GM21367 (cell line): ENCODE measurements around the gene TRIM67.

ENCODE experiments used
- ATAC-seq: cut with Tn5 transposase; IDR thresholded peaks from one replicate; pipeline ENCODE4 v1.9.1; 2021; ENCODE audit not compliant: unreplicated experiment

TRIM67 gene

DNA sequence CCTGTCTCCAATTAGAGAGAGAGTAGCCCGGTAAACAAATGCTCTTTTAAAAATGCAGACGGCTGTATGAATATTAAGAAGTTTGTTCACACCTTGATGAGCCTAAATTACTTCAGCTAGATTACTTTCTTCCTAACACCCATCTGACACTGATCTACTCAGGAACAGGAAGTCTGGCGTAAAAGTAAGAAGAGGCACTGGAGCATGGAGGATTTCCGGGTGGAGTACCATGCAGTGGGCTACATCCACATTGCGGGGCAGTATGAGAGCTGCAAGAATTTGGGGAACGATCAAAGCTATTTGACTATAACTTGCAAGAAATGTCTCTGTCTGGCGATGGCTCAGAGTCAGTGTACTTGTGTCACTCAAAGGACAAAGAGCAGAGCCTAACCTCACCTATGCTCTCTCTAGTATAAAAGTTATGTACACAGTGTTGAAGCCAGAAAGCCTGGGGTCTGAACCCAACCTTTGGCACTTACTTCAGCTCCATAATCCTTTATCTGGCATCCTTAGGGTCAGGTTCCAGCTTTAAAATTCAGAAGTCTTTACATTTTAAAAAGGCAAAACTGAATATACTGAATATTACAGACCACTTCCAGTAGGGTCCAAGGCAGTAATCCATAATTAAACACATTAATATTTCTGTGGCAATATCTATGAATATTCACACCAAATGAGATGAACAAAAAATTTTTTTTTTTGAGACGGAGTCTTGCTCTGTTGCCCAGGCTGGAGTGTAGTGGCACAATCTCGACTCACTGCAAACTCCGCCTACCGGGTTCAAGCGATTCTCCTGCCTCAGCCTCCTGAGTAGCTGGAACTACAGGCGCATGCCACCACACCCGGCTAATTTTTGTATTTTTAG lies 71.2 kb downstream of the TRIM67 start:
- ATAC-seq = no peak

DNA sequence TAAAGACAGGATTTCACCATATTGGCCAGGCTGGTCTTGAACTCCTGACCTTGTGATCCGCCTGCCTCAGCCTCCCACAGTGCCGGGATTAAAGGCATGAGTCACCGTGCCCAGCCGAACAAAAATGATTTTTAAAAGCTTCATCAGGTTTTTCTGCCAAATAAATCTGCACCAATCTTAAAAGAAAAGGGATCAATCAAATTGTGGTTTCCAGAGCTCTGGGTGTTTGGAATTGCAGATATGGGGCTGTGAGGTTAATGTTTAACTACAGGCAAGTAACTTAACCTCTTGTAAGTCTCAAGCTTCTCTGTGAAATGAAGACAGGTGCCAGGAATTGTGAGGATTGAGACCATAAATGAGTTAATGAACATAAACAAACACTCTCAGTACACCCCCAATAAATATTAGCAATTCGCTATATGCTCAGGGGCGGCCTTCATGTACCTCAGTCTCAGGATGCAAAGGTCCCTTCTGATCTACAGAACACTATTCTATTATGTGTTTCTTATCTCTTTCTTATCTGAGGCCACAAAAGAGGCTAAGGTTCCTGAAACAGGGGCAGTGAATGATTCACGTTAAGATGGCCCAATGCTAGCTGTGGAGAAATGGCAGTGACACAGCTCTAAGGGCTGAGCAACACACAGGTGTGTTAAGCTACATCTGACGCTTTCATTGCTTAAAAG lies 72.0 kb downstream of the TRIM67 start:
- ATAC-seq = no peak

DNA sequence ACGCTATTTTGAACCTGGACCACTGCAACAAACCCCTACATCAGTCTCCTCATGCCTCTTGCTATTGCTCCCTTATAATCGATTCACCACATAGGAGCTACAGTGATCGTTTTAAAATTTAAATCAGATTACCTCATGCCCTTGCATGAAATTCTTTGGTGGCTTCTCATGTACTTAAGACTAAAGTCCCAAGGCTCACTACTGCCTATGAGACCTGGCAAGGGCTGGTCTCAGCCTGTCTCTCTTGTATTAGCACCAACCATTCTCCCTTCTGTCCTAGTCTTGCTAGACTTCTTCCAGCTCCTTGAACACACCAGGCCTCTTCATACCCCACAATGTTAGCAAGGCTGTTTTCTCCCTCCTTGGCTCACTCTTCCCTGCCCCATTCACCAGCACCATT lies 72.6 kb downstream of the TRIM67 start:
- ATAC-seq = no peak

DNA sequence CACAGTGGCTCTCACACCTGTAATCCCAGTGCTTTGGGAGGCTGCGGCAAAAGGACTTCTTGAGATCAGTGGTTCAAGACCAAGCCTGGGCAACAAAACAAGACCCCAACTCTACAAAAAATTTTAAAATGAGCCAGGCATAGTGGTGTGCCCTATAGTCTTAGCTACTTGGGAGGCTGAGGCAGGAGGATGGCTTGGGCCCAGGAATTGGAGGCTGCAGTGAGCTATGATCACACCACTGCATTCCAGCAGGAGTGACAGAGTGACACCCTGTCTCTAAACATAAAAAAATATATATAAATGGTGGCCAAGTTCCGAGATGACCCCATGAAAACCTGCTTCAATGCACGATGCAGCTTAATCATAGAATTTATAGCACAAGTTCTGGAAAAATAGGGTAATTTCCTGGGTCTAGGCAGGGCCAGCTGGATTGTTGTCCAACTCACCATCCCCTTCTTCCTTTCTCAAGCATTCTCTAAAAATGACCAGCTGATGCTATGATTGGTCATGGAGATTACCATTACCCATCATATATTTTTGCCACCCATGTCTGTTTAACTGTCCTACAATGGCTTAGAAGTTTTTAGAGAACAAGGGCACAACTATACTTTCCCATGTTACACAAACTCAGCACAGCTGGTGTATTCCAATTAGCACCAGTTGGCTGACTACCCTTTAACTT lies 73.8 kb downstream of the TRIM67 start:
- ATAC-seq = no peak

DNA sequence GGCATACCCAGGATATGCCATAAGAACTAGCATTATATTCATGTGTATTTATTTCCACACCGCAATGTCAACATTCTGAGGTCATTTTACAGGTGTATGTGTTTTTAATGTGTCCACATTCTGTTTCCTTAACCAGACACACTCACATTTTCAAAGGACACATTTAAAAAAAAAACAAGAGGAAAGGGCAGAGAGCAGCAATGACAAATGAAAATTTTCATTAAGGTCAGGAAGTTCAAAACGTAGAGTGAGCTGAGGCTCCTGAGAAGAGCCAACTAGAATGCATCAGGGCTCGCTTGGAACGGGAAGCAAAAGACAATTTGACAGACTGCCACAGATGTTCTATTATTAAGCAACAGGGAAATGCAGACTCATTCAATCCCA lies 74.3 kb downstream of the TRIM67 start:
- no peak for ATAC-seq

DNA sequence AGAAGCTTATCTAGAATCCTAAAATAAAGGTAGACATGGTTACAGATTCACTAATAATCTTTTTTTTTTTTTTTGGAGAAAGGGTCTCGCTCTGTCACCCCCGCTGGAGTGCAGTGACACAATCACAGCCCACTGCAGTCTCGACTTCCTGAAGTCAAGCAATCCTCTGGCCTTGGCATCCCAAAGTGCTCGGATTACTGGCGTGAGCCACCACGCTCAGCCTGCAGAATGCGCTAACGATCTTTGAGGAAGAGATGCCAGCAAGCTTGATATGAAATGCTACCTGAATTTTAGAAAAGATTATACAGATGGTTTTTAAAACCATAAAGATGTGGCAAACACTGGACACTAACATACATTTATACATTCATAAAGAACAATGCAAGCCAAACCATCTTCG lies 75.1 kb downstream of the TRIM67 start:
- ATAC-seq = no peak

DNA sequence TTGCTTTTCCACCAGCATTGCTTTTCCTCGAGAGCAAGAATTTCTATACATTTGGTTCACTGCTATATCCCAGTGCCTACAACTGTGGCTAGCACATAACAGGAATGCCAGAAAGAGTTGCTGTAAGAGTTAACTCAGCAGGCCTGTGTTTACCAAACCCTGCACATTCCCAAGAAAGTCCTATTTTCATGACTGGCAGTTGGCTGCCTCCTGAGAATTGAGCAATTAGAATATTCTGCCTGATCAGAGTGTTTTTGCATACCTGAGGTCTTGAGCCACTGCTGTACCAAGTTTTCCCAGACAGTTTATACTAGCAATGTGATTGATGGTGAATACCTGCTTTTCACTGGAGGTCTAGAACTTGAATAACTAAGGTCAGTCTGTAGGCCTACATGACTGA lies 76.4 kb downstream of the TRIM67 start:
- no peak for ATAC-seq

DNA sequence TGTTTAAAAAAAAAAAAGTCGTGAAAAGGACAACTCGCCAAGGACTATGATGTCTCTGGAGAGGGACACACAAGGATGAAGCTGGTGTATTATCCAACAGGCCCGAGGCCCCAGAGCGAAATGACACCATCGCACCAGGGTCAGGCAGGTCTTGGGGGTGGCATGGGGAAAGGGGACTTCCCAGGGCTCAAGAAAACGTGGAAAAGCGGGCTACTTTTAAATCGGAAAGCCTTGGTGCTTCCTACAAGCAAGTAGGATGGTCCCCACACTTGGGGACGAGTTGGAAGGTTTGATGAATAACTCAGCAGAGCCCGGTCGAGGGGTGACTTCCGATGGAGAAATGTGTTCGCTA lies 78.6 kb downstream of the TRIM67 start:
- ATAC-seq = peak; percentile 4

DNA sequence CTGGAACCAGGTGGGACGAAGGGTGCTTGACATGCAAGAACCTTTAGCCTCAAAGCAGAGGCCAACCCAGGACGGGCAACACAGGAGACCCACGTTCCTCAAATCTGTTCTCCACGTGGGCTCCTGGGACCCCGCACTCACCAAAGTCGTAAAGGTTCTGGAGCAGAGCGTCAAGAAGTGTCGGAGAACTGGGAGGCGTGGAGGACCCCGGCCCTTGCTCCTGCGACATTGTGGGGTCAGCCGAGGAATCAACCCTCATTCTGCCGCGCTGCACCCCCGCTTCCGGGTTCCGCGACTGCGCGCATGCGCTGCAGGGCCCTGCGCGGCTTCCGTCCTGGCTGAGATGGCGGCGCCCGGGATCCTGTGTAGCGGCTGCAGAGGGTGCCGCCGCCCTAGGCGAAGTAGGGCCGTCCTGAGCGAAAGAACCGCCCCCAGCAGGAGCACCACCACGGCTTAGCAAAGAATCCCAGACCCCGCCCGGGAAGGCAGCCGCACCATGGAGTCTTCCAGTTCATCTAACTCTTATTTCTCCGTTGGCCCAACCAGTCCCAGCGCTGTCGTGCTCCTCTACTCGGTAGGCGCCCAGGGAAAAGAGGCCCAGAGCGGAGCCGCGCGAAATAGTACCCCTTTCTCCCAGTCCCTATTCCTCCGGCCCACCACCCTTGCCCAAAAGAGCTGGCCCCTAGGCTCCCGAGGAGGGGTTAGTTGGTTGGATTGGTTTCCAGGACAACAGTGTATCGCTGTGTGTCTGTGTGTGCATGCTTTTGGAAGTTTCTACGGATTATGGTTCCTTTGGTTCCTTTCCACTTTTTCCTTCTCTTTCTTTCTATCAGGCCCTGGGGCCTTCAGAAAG lies 79.3 kb downstream of the TRIM67 start, which contains the start of gene GNPAT:
Gene GNPAT, plus strand, starts transcription at position 330 of the 853 bp plus-strand sequence. Its CDS starts 167 bp downstream, at position 497.
- ATAC-seq = peak; percentile 92

DNA sequence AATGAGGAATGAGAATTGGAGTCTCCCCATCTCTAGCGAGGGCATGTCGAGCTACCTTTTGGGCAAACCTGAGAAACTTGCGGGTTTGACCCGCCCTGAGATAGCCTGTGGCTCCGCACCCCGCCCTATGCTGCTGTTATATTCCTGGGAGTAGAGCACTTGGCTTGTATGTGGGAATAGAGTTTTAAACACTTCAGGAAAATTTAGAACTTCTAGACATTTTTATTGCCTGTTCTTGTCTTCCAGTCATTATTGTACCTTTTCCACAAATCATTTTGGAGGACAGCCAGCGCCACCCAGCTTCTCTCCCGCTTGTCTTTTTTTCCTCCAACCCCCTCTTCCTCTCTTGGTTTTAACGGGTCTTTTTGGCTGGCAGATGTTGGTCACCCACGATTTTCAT lies 79.9 kb downstream of the TRIM67 start:
- no peak for ATAC-seq

DNA sequence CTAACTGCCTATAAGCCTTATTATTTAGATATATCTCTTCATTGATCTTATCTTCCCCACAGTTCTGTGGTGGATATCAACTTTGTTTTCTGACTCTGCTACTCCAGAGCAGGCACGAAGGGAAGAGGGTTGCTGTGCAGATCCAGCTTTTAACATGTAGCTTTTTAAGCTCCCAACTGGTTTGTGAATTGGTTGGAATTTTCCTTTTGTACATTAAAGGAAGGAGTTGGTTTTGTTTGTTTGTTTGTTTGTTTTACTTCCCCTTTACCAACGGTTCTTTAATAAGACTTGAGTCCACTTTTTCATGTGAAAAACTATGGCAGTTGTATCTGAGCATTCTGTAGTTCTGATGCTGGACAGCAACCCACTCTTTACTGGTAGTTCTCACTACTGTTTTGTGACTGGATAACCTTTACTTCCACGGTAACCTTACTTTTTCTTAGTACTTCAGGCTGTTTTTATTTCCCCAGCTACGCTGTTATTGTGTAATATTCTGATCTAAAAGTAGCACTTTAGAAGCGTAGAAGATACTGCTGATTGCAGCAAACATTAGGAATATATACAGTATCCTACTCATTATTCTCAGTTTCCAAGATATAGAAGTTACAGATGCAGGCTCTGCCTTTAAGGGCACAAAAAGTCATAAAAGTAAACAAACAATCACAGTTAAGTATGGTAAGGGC lies 80.8 kb downstream of the TRIM67 start:
- no peak for ATAC-seq

DNA sequence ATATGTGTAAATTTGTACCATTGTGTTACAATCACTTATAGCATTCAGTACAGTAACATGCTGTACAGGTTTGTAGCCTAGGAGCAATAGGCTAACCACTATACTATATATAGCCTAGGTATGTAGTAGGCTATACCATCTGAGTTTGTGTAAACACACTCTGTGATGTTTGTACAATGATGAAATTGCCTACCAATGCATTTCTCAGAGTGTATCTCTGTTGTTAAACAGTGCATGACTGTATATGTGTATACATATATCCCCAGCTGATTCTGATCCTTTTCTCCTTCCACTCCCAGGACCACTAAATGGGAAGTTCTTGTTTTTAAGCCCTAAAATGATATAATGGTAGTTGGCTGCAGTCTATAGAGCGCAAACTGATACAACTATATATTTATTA lies 86.9 kb downstream of the TRIM67 start:
- no peak for ATAC-seq

DNA sequence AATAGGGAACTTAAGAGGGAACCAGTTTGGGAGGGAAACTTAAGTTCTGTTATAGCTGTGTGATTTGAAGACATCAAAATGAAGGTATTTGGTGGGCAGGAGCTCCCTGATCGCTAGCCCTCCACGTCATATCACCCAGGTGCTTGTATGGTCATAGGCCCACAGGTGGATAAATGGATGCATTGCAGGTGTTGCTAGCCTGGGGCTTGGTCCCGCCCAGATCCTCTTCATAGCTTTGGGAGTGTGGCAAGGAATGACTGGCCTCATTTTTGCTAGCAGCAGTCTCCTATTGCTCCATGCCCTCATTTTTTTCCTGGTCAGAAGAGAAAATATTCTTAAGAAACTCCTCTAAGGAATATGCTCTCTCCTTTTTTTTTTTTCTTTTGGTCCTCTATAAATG lies 90.5 kb downstream of the TRIM67 start:
- ATAC-seq = no peak

DNA sequence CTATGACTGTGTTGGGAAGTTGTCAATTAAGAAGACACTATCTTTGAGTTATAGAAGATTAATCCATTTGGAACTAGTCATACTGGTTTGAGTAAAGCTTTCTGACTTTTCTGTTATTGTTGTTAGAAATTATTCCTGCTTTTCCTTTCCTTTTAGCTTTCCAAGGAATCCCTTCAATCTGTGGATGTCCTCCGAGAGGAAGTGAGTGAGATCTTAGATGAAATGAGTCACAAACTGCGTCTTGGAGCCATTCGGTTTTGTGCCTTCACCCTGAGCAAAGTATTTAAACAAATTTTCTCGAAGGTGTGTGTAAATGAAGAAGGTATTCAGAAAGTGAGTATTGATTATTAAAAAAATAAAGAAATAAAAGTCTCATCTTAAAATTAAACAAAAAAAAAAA lies 98.5 kb downstream of the TRIM67 start:
- ATAC-seq = no peak

DNA sequence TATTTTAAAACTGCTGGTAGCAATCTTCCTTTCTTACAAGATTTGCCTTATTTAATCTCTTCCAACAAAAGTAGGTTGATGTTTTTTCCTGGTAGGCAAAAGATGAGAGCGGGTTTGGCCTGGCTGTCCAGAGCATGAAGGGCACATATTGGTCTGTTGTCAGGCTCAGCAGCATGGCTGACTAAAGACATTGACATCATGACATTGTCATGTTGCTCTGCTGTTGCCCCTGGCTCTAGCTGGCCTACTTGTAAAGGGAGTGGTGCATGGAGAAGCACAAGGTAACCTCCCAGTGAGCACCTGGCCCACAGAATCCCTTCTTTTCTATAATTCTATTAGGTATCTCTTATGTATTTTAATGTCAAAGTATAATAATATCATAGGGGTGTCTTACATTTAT lies 102.8 kb downstream of the TRIM67 start:
- no peak for ATAC-seq

DNA sequence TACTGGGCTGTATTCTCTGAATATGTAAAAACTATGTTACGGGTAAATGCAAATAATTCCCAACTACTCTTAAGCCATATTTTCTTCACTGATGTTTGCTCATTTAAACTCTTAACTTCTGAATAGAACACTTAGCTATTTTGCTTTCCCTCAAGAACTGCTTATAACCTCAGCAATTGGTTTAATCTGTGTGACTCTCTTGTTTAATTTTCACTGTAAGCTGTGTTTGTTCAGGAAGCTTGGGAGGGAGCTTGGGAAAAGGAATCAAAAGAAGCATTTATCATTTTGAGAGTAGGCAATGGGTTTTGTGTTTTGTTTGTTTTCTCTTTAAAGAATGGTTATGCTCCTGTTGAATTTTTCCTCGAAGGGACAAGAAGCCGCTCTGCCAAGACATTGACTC lies 103.5 kb downstream of the TRIM67 start:
- no peak for ATAC-seq

DNA sequence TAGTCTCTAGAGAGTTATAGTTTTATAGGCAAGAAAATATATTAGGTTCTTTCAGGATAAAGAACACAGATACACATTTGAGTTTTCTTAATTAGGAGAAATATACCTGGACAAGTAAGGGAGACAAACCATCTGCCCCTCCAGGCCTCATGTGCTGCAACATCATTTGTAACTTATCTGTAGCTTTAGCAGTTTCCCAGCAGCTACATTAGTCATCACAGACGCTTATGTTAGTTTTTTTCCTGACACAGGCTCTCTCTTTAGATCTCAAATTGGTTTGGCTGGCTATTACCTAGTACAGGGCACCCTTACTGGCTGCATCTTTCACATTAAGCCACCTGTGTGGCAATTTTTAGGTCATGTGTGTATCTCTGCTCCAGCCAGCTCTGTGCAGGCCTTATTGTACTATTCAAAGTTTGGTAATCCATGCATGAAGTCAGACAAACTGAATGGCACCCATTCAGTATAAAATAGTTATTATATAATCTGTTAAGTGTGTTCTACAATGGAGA lies 105.0 kb downstream of the TRIM67 start:
- ATAC-seq = no peak
